HTERT RPE-1 (cell line): Measurements from ENCODE around the gene PSMB10.
"Not testable (repeated sequence)": the region's sequence is repeated elsewhere in the genome, so short reads cannot be mapped to it uniquely, and the experiment has no call there.

Experiments used
- in situ Hi-C: fragments of 300-500 bp; cut with MboI; formaldehyde crosslinking; loops from 4 replicates; pipeline ENCODE4 v1.14.3; 2020; ENCODE audit warnings: low sequenced_read_pairs

The PSMB10 gene

GRCh38 chr16:67943256-67943618, 6.6 kb upstream of the PSMB10 start:
- in situ Hi-C loops, result no loop called here

DNA sequence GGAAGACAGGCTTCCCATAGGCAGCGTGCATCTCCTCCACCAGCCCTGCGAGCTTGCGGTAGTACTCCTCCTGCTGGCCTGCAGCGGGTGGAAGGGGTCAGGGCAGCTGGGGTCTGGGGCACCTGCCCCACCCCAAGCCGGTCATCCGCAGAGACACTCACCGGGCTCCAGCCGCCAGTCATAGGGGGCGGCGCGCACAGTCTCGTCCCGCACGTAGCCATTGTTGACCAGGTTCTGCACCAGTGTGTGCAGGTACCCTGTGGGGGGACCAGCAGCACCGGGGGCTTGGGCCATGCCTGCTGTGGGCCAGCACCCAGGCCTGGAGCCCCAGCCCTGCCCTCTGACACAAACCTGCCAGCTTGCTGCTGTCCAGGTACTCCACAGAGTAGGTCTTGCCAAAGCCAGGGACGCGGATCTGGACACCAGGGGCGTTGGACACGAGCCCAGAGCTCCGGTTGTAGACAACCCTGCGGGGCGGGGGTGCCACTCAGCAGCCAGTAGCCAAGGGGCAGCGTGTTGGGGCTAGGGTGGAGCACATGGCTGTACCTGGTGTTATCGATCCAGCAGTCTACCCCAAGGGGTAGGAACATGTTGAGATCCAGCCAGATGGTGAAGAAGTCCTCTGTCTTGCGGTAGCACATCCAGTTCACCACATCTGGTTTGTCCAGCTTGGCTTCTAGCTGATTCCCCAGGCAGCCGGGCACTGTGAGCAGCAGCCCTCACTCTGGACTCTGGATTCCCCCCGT, 6.0 kb upstream of the PSMB10 start:
- in situ Hi-C loops, result no loop called here

DNA sequence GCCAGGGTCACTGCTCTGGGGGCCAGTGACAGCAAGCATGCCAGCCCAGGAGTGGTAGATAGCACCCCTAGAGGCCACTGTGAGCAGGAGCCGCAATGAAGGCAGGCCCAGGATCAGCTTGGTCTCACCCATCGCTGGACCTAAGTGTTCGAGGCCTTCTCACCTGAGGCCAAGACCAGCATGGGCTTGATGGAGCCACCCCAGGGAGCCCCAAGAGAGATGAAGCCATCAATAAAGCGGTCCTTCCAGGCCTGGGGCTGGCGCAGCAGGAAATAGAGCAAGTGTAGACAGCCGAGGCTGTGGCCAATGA, 5.5 kb upstream of the PSMB10 start:
- in situ Hi-C loops, result no loop called here

DNA sequence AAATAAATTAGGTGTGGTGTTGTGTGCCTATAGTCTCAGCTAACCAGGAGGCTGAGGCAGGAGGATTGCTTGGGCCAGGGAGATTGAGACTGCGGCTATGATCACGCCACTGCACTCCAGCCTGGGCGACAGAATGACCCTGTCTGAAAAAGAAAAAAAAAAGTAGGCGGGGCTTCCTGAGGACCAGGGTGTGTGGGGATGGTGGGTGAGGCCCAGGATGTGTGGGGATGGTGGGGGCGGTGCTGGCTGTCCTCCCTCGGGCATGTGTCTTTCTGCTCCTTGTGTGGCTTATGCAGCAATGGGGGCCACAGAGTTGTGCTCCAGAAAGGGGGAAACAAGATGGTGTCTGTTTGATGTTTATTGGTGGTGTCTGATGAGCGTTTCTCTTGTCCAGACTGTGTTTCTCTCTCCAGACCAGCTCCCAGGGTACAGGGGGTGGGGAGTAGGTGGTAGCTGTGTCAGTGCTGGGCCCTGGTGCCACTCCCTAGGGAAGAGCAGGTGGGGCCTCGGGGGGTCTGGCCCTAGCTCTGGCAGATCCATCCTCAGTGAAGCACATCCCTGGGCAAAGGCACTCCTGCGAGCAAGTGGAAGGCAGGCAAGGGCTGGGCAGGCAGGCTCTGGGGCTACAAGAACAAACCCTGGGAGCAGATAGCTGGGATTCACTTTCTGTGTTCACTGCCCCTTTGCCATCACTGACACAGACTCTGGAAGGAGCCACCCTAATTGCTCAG, 5.0 kb upstream of the PSMB10 start:
- in situ Hi-C loops, result no loop called here

DNA sequence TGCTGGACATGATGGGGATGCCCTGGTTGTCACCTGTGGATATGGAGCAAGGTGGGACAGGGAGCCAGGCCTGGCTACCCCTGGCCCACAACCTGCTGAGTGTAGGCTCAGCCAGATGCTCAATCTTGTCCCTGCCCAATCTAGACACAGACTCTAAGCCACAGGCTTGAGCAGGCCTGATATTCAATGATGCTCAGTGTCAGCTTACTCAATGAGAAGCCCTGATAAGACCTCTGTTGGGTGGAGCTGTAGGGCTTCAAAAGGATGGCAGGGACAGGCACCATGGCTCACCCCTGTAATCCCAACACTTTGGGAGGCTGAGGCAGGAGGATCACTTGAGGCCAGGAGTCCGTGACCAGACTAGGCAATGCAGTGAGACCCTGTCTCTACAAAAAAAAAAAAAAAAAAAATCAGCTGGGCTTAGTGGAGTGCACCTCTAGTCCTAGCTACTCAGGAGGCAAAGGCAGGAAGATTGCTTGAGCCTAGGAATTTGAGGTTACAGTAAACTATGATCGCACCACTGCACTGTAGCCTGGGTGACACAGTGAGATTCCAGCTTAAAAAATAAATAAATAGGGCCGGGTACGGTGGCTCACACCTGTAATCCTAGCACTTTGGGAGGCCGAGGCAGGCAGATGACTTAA, 3.9 kb upstream of the PSMB10 start:
- in situ Hi-C loops, result no loop called here

- in situ Hi-C loops, result no loop called here
Observed at GRCh38 chr16:67939507-67940445, 3.1 kb upstream of the PSMB10 start.

DNA sequence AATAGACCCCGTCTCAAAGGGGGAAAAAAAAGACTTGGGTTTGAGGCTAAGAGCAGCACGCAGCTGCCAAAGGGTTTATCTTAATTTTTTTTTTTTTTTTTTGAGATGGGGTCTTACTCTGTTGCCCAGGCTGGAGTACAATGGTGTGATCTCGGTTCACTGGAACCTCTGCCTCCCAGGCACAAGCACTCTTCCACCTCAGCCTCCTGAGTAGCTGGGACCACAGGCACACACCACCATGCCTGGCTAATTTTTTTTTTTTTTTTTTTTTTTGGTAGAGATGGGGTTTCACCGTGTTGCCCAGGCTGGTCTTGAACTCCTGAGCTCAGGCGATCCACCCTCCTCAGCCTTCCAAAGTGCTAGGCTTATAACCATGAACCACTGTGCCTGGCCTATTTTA, 1.1 kb upstream of the PSMB10 start:
- in situ Hi-C loops, result not testable (repeated sequence)

DNA sequence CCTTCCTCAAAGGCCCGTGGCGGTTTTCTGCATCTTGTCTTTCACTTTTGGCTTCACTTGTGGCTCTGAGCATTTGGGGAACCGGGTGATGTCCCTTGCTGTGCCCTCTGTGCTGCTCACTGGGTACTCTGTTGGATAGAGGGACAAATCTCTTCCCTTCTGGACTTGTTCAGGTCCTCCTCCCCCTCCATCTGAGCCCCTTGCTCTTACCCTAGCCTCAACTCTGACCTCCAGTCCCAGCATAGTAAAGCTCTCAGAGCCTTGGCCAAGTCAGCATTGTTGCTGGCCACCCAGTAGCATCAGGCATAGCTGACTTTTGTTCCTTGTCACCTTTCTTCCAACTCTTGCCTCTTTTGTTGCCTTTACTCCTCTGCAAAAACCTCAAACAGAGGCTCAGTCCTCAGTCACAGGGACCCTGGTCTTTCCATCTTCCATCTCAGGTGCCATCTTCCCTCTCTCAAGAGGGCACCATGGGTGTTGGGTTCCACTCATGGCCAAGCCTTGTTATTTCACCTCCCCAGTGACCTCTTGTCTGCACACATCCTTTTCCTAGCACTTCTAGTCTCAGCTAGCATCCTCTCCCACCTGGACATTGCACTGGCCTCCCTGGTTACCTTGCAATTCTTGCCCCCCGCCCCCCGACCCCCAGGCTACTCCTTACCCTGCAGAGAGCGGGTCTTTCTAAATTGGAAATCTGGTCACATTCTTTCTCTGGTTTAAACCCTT, 393 bp upstream of the PSMB10 start:
- in situ Hi-C loops, result no loop called here

- in situ Hi-C loops, result no loop called here
Observed at GRCh38 chr16:67935402-67936123, 1.1 kb downstream of the PSMB10 start.

DNA sequence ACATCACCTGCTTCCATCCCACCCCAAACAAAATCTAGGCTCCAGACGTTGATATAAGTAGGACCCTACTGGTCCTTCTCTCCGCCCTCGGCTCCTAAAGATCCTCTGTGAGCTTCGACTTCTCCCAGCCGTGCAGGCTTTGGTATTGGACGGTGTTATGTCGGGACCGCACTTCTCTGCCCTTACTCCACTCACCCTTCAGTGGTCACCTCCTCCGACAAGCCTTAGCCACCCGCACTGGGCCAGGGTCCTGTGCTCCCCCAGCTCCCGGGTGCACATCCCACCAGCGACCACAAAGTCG, 1.6 kb downstream of the PSMB10 start:
- in situ Hi-C loops, result no loop called here

GRCh38 chr16:67934306-67935100, 2.1 kb downstream of the PSMB10 start:
- in situ Hi-C loops, result no loop called here

DNA sequence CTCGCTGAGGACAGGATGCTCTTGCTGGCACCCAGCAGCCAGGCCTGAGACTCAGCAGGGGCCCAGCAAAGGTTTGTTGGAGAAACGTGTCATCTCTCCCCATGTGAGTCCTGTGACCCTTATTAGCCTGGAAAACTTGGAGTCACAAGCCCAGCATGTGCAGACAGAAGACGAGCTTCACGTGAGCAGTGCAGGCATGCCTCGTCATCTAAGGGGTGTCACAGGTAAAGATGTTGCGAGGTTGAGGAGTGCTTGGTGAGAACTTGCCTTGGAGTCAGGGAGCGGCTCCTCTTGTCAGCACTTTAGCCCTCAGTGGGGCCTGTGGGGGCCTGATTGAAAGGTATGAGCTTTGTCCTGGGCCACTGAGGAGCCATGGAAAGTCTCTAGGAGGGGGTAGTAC, 2.8 kb downstream of the PSMB10 start:
- in situ Hi-C loops, result no loop called here

GRCh38 chr16:67932462-67932840, 4.2 kb downstream of the PSMB10 start:
- in situ Hi-C loops, result no loop called here

- in situ Hi-C loops, result no loop called here
Observed at GRCh38 chr16:67931712-67932461, 4.8 kb downstream of the PSMB10 start, which contains the start of gene CTRL. CTRL (minus strand) TSS chr16:67931862; CDS start chr16:67931852, 10 bp downstream.

DNA sequence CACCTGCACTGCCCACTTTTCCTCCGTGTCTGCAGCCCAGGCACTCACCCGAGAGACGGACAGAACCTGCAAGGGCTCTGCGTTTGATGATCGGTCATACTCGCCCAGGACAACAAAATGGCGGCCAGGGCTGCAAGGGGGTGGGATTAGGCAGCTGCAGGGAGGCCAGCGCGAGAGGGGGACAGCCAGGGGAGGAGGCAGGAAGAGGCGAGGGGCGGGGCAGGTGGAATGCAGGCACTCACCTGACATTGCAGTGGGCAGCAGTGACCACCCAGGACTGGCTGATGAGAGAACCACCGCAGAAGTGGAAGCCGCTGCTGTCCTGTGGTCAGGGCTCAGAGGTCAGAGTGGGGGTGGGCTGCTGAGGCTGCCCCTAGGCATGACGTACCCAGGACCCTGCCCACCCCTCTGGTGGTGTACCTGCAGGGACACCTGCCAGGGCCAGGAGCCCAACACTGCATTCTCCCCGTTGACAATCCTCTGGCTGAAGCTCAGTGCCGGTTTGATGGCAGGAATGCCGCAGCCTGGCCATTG, 5.9 kb downstream of the PSMB10 start:
- in situ Hi-C loops, result no loop called here

DNA sequence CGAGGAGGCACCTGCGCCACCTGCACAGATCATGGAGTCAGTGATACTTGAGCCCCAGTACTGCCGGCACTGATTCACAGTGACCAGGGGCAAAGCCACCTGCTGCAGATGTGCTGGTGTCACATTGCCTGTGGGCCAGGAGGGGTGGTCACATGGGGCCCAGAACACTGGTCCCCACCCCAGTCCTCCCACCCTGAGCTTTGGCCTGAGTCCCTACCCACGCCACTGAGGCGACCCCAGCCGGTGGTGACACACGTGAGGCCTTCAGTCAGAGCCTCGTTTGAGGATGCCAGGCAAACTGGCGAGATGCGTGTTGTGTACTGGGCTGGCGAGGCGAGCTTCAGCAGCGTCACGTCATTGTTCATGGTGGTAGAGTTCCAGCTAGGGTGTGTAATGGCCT, 6.5 kb downstream of the PSMB10 start:
- in situ Hi-C loops, result no loop called here

DNA sequence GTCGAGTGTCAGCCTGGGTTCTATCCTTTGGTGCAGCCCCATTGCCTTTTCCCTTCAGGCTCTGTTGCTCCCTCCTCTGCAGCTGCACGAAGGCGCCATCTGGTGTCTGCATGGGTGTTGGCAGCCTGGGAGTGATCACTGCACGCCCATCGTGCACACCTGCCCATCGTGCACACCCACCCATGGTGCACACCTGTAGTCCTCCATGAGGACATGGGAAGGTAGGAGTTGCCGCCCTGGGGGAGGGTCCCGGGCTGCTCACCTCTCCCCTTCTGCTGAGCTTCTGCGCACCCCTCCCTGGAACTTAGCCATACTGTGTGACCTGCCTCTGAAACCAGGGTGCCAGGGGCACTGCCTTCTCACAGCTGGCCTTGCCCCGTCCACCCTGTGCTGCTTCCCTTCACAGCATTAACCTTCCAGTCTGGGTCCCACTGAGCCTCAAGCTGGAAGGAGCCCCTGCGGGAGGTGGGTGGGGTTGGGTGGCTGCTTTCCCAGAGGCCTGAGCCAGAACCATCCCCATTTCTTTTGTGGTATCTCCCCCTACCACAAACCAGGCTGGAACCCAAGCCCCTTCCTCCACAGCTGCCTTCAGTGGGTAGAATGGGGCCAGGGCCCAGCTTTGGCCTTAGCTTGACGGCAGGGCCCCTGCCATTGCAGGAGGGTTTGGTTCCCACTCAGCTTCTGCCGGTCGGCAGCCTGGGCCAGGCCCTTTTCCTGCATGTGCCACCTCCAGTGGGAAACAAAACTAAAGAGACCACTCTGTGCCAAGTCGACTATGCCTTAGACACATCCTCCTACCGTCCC, 7.9 kb downstream of the PSMB10 start:
- in situ Hi-C loops, result no loop called here
